Measurements from ENCODE around the gene VPS45.
"Not testable (repeated sequence)": the region's sequence is repeated elsewhere in the genome, so short reads cannot be mapped to it uniquely, and the experiment has no call there.

Gene VPS45

GRCh38 chr1:150135400-150135799 is 67.8 kb downstream of the VPS45 start:
- not testable (repeated sequence) for DNase-seq

- DNase-seq, result no peak
Observed at GRCh38 chr1:150138044-150138443, 70.5 kb downstream of the VPS45 start.

GRCh38 chr1:150141452-150141851 is 73.9 kb downstream of the VPS45 start:
- no peak for DNase-seq

GRCh38 chr1:150142083-150142482 is 74.5 kb downstream of the VPS45 start:
- DNase-seq, result no peak

GRCh38 chr1:150144606-150145005 is 77.0 kb downstream of the VPS45 start:
- DNase-seq, result no peak

- not testable (repeated sequence) for DNase-seq
Observed at GRCh38 chr1:150146016-150146415, 78.4 kb downstream of the VPS45 start.

GRCh38 chr1:150146849-150147542 is 79.4 kb downstream of the VPS45 start:
- no peak for DNase-seq

GRCh38 chr1:150148837-150149270 is 81.3 kb downstream of the VPS45 start:
- DNase-seq, result no peak

- DNase-seq, result peak; percentile 82 to 86
Observed at GRCh38 chr1:150149271-150150132, 81.9 kb downstream of the VPS45 start, which contains the start of gene PLEKHO1. Gene PLEKHO1, plus strand, starts transcription at chr1:150149916. Its CDS starts 342 bp downstream, at chr1:150150258.

- DNase-seq, result peak; percentile 39 to 40
Observed at GRCh38 chr1:150150133-150151021, 82.8 kb downstream of the VPS45 start.

- peak; percentile 56 to 62 for DNase-seq
Observed at GRCh38 chr1:150151291-150152181, 84.0 kb downstream of the VPS45 start.

GRCh38 chr1:150152182-150152536 is 84.6 kb downstream of the VPS45 start:
- no peak for DNase-seq

- DNase-seq, result no peak
Observed at GRCh38 chr1:150152772-150153456, 85.3 kb downstream of the VPS45 start.

GRCh38 chr1:150154143-150154542 is 86.6 kb downstream of the VPS45 start:
- no peak for DNase-seq

GRCh38 chr1:150155413-150156071 is 88.0 kb downstream of the VPS45 start:
- DNase-seq, result no peak

- DNase-seq, result no peak
Observed at GRCh38 chr1:150156868-150157603, 89.5 kb downstream of the VPS45 start.

- no peak for DNase-seq
Observed at GRCh38 chr1:150159550-150159949, 92.0 kb downstream of the VPS45 start.

GRCh38 chr1:150160964-150161621 is 93.5 kb downstream of the VPS45 start:
- DNase-seq, result no peak

Measured in stimulated activated CD4-positive, alpha-beta T cell treated with anti-CD3 and anti-CD28 coated beads, Interleukin-2, amount 100 ng/mL, for 24 hours (primary cell).